Measurements from ENCODE around the gene PTPN6. TPM values are rescaled to one million over a fixed set of nuclear protein-coding genes. Genes with fewer than 3 reads are reported as not detected.

PTPN6 gene
- total RNA-seq, 1 experiment from 2014 or later: 19.8 TPM

- Histone ChIP-seq H2AFZ (ENCODE audit: low read length) (no peak within 1 kb of the TSS), H3K23me2 (ENCODE audit: insufficient read length, low read depth, low read length, poor library complexity, severe bottlenecking) (peaks cover 3% of the 10 kb centered on the region), H2BK5ac (ENCODE audit: insufficient read length, low read length) (no peak within 1 kb of the TSS), H4K91ac (ENCODE audit: insufficient read length, low read depth, low read length) (peak within 1 kb of the TSS; percentile 91), H3K9ac (ENCODE audit: extremely low read depth, insufficient read length, low read length) (peak within 1 kb of the TSS; percentile 43), H3K23ac (ENCODE audit: insufficient read length, low read depth, low read length) (no peak within 1 kb of the TSS), H3K4me2 (ENCODE audit: insufficient read depth, insufficient read length, low read length) (peak within 1 kb of the TSS; percentile 81), H2BK20ac (ENCODE audit: low read depth, low read length, poor library complexity, severe bottlenecking) (no peak within 1 kb of the TSS), H3K79me2 (ENCODE audit: insufficient read depth, low read length) (no peaks in the 10 kb centered on the region), H2BK120ac (ENCODE audit: low read depth, low read length, poor library complexity, severe bottlenecking) (peak within 1 kb of the TSS; percentile 94), H4K8ac (replicated peaks; ENCODE audit: insufficient read length, low read depth, low read length) (no peak within 1 kb of the TSS), H3K27ac (ENCODE audit: insufficient read length, low read depth, low read length) (no peak within 1 kb of the TSS), H2BK12ac (ENCODE audit: insufficient read length, low read depth, low read length) (peak within 1 kb of the TSS; percentile 92), H3K14ac (ENCODE audit: insufficient read depth, low read length) (peak within 1 kb of the TSS; percentile 98), H4K5ac (ENCODE audit: insufficient read length, low read depth, low read length) (no peak within 1 kb of the TSS), H3K18ac (ENCODE audit: insufficient read length, low read depth, low read length) (peak within 1 kb of the TSS; percentile 95), H4K20me1 (ENCODE audit: control insufficient read depth, insufficient read depth, insufficient read length) (peaks cover 2% of the 10 kb centered on the region), H2BK15ac (ENCODE audit: low read depth, low read length) (no peak within 1 kb of the TSS; the same call in 1 of the 2 replicates), H2AK5ac (ENCODE audit: insufficient read length, low read length) (no peak within 1 kb of the TSS), H3K27me3 (ENCODE audit: insufficient read depth, low read length) (no peaks in the 10 kb centered on the region; the same call in 1 of the 2 replicates), H3K9me3 (ENCODE audit: control insufficient read depth, low read depth, low read length) (no peaks in the 10 kb centered on the region), H3K4ac (ENCODE audit: low read depth, low read length) (peak within 1 kb of the TSS; percentile 52), H3T11ph (ENCODE audit: low read length) (peak within 1 kb of the TSS; percentile 63), H3K79me1 (ENCODE audit: insufficient read depth, low read depth, low read length, poor library complexity, severe bottlenecking) (no peaks in the 10 kb centered on the region), H3K4me1 (ENCODE audit: insufficient read depth, low read length) (peaks cover 2% of the 10 kb centered on the region; the same call in 1 of the 2 replicates), H3K56ac (ENCODE audit: insufficient read length, low read depth, low read length) (no peak within 1 kb of the TSS)
- WGBS (ENCODE audit: extremely low coverage, insufficient read length, low lambda C conversion rate): no CpG with 5 or more reads among the region's 34 CpGs
- no peaks in the 10 kb centered on the region for H3K9me3 Mint-ChIP-seq
- peak; percentile 100 for DNase-seq
- H3K36me3 Mint-ChIP-seq (ENCODE audit: insufficient read depth in 1 of 3, low read depth in 3 of 3): no peaks in the 10 kb centered on the region
- H3K4me1 Mint-ChIP-seq: peaks cover 4 to 14% of the 10 kb centered on the region in 2 experiments
- no peak within 1 kb of the TSS for H3K4me3 Mint-ChIP-seq
- H3K27ac Mint-ChIP-seq: peak within 1 kb of the TSS in 1 of 3 experiments; percentile 17; a peak in 3 of 7 replicates
- TF ChIP-seq, protein P1, sequence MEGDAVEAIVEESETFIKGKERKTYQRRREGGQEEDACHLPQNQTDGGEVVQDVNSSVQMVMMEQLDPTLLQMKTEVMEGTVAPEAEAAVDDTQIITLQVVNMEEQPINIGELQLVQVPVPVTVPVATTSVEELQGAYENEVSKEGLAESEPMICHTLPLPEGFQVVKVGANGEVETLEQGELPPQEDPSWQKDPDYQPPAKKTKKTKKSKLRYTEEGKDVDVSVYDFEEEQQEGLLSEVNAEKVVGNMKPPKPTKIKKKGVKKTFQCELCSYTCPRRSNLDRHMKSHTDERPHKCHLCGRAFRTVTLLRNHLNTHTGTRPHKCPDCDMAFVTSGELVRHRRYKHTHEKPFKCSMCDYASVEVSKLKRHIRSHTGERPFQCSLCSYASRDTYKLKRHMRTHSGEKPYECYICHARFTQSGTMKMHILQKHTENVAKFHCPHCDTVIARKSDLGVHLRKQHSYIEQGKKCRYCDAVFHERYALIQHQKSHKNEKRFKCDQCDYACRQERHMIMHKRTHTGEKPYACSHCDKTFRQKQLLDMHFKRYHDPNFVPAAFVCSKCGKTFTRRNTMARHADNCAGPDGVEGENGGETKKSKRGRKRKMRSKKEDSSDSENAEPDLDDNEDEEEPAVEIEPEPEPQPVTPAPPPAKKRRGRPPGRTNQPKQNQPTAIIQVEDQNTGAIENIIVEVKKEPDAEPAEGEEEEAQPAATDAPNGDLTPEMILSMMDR (conservative IDR thresholded peaks at IDR 0.05): no peak
- peaks cover 7% of the 10 kb centered on the region for H3K27me3 Mint-ChIP-seq (ENCODE audit: low read depth)
Observed at GRCh38 chr12:6904280-6905276, 46.6 kb upstream of the PTPN6 start, which contains the start of gene LRRC23. TSS of gene LRRC23 (plus strand) at chr12:6904822. CDS start at chr12:6905634, 812 bp downstream.

Data from H9 (cell line).